SK-N-SH (cell line): ENCODE measurements around the gene TMEM95. TPM values are rescaled to one million over a fixed set of nuclear protein-coding genes. Genes with fewer than 3 reads are reported as not detected.

Experiments used
- CTCF ChIA-PET: fragments of 300-600, 350-600 bp; formaldehyde crosslinking; extraction: SDS; loops from one replicate; lab custom pipeline; 2021; lab: Yijun Ruan, JAX
- POLR2A ChIA-PET: fragments of 350-600 bp; sonication (Branson Sonifier 250); formaldehyde crosslinking; extraction: SDS; loops from one replicate; lab custom pipeline; 2020; ENCODE audit warnings: antibody characterized with exemption, inconsistent platforms; lab: Yijun Ruan, JAX
- DNase-seq: peaks from one replicate; pipeline ENCODE4 v3.0.0; 2012
- H2AFZ ChIP-seq: fragments of 200-600 bp; sonication (generic); 2 replicates; pipeline ENCODE4 v1.8.1; 2016; ENCODE audit warnings: antibody characterized with exemption, mild to moderate bottlenecking, low read depth
- H3F3A ChIP-seq: fragments of 200-600 bp; sonication (generic); replicated peaks from 2 replicates; pipeline ENCODE3; 2016; ENCODE audit warnings: antibody characterized with exemption, mild to moderate bottlenecking; ENCODE audit not compliant: insufficient read depth
- H3K27ac ChIP-seq, 2 experiments: fragments of 200-500 bp in 1 of 2; fragments of 200-600 bp in 1 of 2; sonication (Bioruptor generic) in 1 of 2; sonication (generic), shearing (Covaris generic) in 1 of 2; 2 replicates each; pipeline versions ENCODE4 v1.5.1 to v1.6.1; 2014 to 2016; ENCODE audit warnings: low read depth in 2 of 2, inconsistent platforms in 1 of 2, low read length in 1 of 2, mild to moderate bottlenecking in 1 of 2, mixed read lengths in 1 of 2
- H3K27me3 ChIP-seq: fragments of 200-600 bp; sonication (generic), shearing (Covaris generic); 2 replicates; pipeline ENCODE4 v1.6.1; 2016; ENCODE audit warnings: mixed run types; ENCODE audit not compliant: insufficient read depth
- H3K36me3 ChIP-seq, 2 experiments: fragments of 200-500 bp in 1 of 2; fragments of 200-600 bp in 1 of 2; sonication (Bioruptor generic) in 1 of 2; sonication (generic) in 1 of 2; replicated peaks in 1 of 2; 2 replicates each; pipeline versions ENCODE3 to v1.5.1; 2014 to 2016; ENCODE audit warnings: low read length in 1 of 2, mild to moderate bottlenecking in 1 of 2; ENCODE audit not compliant: insufficient read depth in 2 of 2, control insufficient read depth in 1 of 2
- H3K4me1 ChIP-seq, 2 experiments: fragments of 200-500 bp in 1 of 2; fragments of 200-600 bp in 1 of 2; sonication (Bioruptor generic) in 1 of 2; sonication (generic), shearing (Covaris generic) in 1 of 2; 2 replicates each; pipeline versions ENCODE4 v1.5.1 to v1.6.1; 2014 to 2016; ENCODE audit warnings: low read depth in 1 of 2, low read length in 1 of 2, mixed run types in 1 of 2; ENCODE audit not compliant: insufficient read depth in 2 of 2, control insufficient read depth in 1 of 2
- H3K4me2 ChIP-seq: fragments of 200-600 bp; sonication (generic), shearing (Covaris generic); 2 replicates; pipeline ENCODE4 v1.6.1; 2017; ENCODE audit warnings: mixed run types
- H3K4me3 ChIP-seq, 2 experiments: fragments of 200-500 bp in 1 of 2; fragments of 200-600 bp in 1 of 2; sonication (Bioruptor generic) in 1 of 2; sonication (generic), shearing (Covaris generic) in 1 of 2; 2 replicates each; pipeline versions ENCODE4 v1.5.1 to v1.8.1; 2014 to 2016; ENCODE audit warnings: low read depth in 2 of 2, inconsistent platforms in 1 of 2, low read length in 1 of 2, mild to moderate bottlenecking in 1 of 2, mixed read lengths in 1 of 2, moderate library complexity in 1 of 2
- H3K79me2 ChIP-seq: fragments of 200-600 bp; sonication (generic); 2 replicates; pipeline ENCODE4 v1.8.1; 2017; ENCODE audit warnings: mild to moderate bottlenecking; ENCODE audit not compliant: insufficient read depth
- H3K9ac ChIP-seq: fragments of 200-600 bp; sonication (generic); 2 replicates; pipeline ENCODE4 v1.6.1; 2017; ENCODE audit warnings: mixed run types
- H3K9me2 ChIP-seq: fragments of 200-600 bp; sonication (generic); 2 replicates; pipeline ENCODE4 v1.6.1; 2017; ENCODE audit warnings: mixed run types
- H3K9me3 ChIP-seq: fragments of 200-600 bp; sonication (generic); 2 replicates; pipeline ENCODE4 v1.6.1; 2017; ENCODE audit warnings: mixed run types, mild to moderate bottlenecking, moderate library complexity
- H4K20me1 ChIP-seq: fragments of 200-600 bp; sonication (generic); 2 replicates; pipeline ENCODE4 v1.6.1; 2017; ENCODE audit warnings: mild to moderate bottlenecking, mixed run types; ENCODE audit not compliant: insufficient read depth
- CHD2 ChIP-seq: fragments of 150-350 bp; IDR thresholded peaks from 2 replicates; pipeline ENCODE4 v1.6.1; 2018; ENCODE audit warnings: low read length; ENCODE audit not compliant: partially characterized antibody
- ELF1 ChIP-seq: IDR thresholded peaks from 2 replicates; pipeline ENCODE4 v1.4.0; 2012
- EP300 ChIP-seq, 2 experiments: IDR thresholded peaks; 2 replicates each; pipeline versions ENCODE4 v1.4.0 to v1.6.1; 2012; ENCODE audit warnings: borderline replicate concordance in 1 of 2, low read depth in 1 of 2, low read length in 1 of 2
- EZH2phosphoT487 ChIP-seq: fragments of 200-600 bp; sonication (generic); IDR thresholded peaks from 2 replicates; pipeline ENCODE4 v1.6.1; 2017; ENCODE audit warnings: low read depth, mixed run types, mild to moderate bottlenecking, antibody characterized with exemption, moderate library complexity, borderline replicate concordance
- FOSL2 ChIP-seq: IDR thresholded peaks from 2 replicates; pipeline ENCODE4 v1.4.0; 2012; ENCODE audit warnings: low read depth, mild to moderate bottlenecking, moderate library complexity, borderline replicate concordance
- FOXJ3 ChIP-seq: sonication (generic); formaldehyde crosslinking; IDR thresholded peaks from 2 replicates; pipeline ENCODE4 v1.5.1; 2020; ENCODE audit warnings: mild to moderate bottlenecking, missing genetic modification reagents
- FOXM1 ChIP-seq: IDR thresholded peaks from 2 replicates; pipeline ENCODE4 v1.4.0; 2012; ENCODE audit warnings: low read depth, mild to moderate bottlenecking
- GABPA ChIP-seq: IDR thresholded peaks from 2 replicates; pipeline ENCODE4 v1.4.0; 2012; ENCODE audit warnings: low read depth, mild to moderate bottlenecking
- GATA2 ChIP-seq: sonication (generic); formaldehyde crosslinking; IDR thresholded peaks from 2 replicates; pipeline ENCODE4 v1.5.0; 2020; ENCODE audit warnings: mild to moderate bottlenecking, missing genetic modification reagents
- NFIC ChIP-seq: IDR thresholded peaks from 2 replicates; pipeline ENCODE4 v1.4.0; 2012; ENCODE audit warnings: borderline replicate concordance
- RFX5 ChIP-seq: IDR thresholded peaks from 2 replicates; pipeline ENCODE4 v1.6.1; 2012; ENCODE audit warnings: mild to moderate bottlenecking, improper control_type of control experiment, low read length
- RXRA ChIP-seq: IDR thresholded peaks from 2 replicates; pipeline ENCODE4 v1.4.0; 2012; ENCODE audit warnings: low read depth, mild to moderate bottlenecking, borderline replicate concordance
- TAF1 ChIP-seq: IDR thresholded peaks from 2 replicates; pipeline ENCODE4 v1.6.1; 2012; ENCODE audit warnings: low read depth, mild to moderate bottlenecking, low read length, moderate library complexity, borderline replicate concordance
- WGBS: methylation state at CpG from one replicate; pipeline ENCODE4 v1.1.6; 2017; ENCODE audit warnings: low lambda C conversion rate; 5-methylcytosine and 5-hydroxymethylcytosine counted together
- polyA plus RNA-seq, 3 experiments: library from polyadenylated mRNA; depleted of rRNA; stranded (reverse); fragments of >200 nt; gene quantifications; 2 replicates each; pipeline ENCODE4 v1.2.3, GENCODE V29; 2012
- TF ChIP-seq, protein P1 (sequence below): IDR thresholded peaks from 2 replicates; pipeline ENCODE4 v1.6.1; 2012; ENCODE audit warnings: mild to moderate bottlenecking, low read depth, low read length, moderate library complexity
- TF ChIP-seq, protein P2 (sequence below): fragments of 150-350 bp; IDR thresholded peaks from 2 replicates; pipeline ENCODE4 v1.6.1; 2017; ENCODE audit warnings: antibody characterized with exemption, low read length, low read depth, borderline replicate concordance

Gene TMEM95
- polyA plus RNA-seq, 1 of the 3 experiments (the other 2 are of a cell fraction) = not detected

DNA sequence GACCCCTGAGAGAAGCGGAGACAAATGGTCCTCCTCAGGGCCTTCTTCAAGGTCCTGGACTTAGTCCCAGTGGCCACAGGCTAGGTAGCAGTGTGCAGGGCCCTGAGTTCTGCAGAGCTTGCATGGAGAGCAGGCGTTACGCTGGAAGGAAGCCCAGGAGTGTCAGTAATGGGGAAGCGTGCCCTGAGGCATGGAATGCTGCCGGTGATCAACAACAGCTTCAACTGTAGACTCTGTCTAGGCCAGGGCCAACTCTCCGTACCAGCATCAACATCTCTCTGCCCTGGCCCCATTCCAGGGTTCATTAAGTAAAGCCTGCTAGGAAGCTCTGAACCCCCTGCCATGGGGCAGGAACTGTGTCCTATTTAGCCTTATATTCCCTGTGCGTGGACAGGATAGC lies 25.4 kb downstream of the TMEM95 start:
- Histone ChIP-seq H3K27ac (no peak overlapping the region), H3K79me2 (no peaks in the 10 kb centered on the region), H3K4me1 (peaks cover 0 to 32% of the 10 kb centered on the region in 2 experiments; a peak in 2 of 4 replicates), H3K36me3 (no peaks in the 10 kb centered on the region), H3K27me3 (peaks cover 8% of the 10 kb centered on the region; the same call in 1 of the 2 replicates), H3K4me3 (no peak overlapping the region), H2AFZ (no peak overlapping the region), H3K9me2 (no peaks in the 10 kb centered on the region), H3K9ac (no peak overlapping the region), H3K9me3 (no peaks in the 10 kb centered on the region), H3K4me2 (peak overlapping the region; percentile 37; the same call in 1 of the 2 replicates), H4K20me1 (no peaks in the 10 kb centered on the region), H3F3A (no peaks in the 10 kb centered on the region)
- TF ChIP-seq GABPA = no peak
- no peak for TF ChIP-seq FOXM1
- no peak for TF ChIP-seq GATA2 (CRISPR knock-in tag)
- no peak for TF ChIP-seq NFIC
- ChIA-PET POLR2A (interaction anchor here (0.6 to 1.2 kb wide), 4 partner anchors 23 to 333 kb away, joined by 3 to 4 read pairs (median 3); partner anchors contain the start of gene TMEM256), CTCF (interaction anchor here (1.1 to 1.3 kb wide), 5 partner anchors 9 to 180 kb away, joined by 3 to 11 read pairs (median 5); no protein-coding TSS in a partner anchor)
- 59% methylated on average over 7 of the region's 7 CpGs for WGBS
- peak; percentile 54 for DNase-seq

DNA sequence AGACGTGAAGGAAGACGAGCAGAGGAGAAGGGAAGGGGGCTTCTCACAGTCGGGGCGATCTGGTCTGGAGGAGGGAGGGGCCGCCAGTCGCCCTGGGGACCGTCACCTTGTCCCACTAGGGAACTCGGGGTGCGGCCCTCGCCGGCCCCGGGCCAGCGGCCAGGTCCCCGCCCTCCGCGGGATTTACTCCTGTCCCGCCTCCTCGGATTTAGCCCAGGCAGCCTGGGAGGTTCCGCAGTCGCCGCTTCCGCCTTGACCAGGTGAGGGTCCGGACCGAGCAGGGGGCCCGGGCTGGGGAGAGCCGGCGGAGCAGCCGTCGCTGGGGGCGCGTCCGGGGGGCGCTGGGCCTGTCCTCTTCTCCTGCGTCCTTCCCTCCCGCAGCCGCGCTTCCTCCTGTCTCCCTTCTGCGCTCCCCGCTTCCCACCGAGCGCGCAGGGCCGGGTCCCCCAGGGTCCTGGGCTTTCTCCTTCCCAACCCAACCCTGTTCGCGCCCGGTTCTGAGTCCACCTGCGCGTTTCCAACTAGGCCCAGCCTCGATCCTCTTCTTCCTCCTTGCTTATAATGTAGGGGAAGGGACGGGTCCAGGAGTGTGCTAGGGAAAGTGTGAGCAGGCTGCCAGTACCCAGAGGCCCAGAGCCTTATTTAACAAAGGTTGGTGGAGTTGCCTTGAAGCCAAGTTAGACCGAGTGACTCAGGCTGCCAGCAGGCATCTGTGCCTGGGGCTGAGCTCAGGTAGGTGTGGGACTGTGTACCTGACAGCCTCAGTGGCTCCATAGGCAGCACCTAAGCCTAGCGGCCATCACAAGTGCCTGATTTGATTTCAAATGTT lies 26.1 kb downstream of the TMEM95 start, which contains the start of gene TNK1:
TNK1 (plus strand) TSS at position 235 of the 829 bp plus-strand sequence. CDS start 1,838 bp downstream, outside the sequence.
- H4K20me1 ChIP-seq = no peaks in the 10 kb centered on the region
- H3K4me1 ChIP-seq = peaks cover 0 to 32% of the 10 kb centered on the region in 2 experiments; a peak in 2 of 4 replicates
- POLR2A ChIA-PET = interaction anchor here (0.6 to 1.2 kb wide), 4 partner anchors 9 to 160 kb away, joined by 3 to 4 read pairs (median 3); partner anchors contain the start of gene TMEM256
- H3F3A ChIP-seq = no peaks in the 10 kb centered on the region
- no peaks in the 10 kb centered on the region for H3K9me2 ChIP-seq
- TF ChIP-seq ELF1 = no peak
- TF ChIP-seq FOSL2 = no peak
- no peak for TF ChIP-seq CHD2
- TF ChIP-seq EZH2phosphoT487 = no peak
- TF ChIP-seq GATA2 (CRISPR knock-in tag) = no peak
- TF ChIP-seq FOXJ3 = no peak
- no peak for TF ChIP-seq TAF1
- TF ChIP-seq EP300 (IDR thresholded peaks at IDR 0.05; ENCODE audit: borderline replicate concordance in 1 of 2, low read depth in 1 of 2, low read length in 1 of 2) = no peak
- TF ChIP-seq RXRA = no peak
- TF ChIP-seq, protein P1, sequence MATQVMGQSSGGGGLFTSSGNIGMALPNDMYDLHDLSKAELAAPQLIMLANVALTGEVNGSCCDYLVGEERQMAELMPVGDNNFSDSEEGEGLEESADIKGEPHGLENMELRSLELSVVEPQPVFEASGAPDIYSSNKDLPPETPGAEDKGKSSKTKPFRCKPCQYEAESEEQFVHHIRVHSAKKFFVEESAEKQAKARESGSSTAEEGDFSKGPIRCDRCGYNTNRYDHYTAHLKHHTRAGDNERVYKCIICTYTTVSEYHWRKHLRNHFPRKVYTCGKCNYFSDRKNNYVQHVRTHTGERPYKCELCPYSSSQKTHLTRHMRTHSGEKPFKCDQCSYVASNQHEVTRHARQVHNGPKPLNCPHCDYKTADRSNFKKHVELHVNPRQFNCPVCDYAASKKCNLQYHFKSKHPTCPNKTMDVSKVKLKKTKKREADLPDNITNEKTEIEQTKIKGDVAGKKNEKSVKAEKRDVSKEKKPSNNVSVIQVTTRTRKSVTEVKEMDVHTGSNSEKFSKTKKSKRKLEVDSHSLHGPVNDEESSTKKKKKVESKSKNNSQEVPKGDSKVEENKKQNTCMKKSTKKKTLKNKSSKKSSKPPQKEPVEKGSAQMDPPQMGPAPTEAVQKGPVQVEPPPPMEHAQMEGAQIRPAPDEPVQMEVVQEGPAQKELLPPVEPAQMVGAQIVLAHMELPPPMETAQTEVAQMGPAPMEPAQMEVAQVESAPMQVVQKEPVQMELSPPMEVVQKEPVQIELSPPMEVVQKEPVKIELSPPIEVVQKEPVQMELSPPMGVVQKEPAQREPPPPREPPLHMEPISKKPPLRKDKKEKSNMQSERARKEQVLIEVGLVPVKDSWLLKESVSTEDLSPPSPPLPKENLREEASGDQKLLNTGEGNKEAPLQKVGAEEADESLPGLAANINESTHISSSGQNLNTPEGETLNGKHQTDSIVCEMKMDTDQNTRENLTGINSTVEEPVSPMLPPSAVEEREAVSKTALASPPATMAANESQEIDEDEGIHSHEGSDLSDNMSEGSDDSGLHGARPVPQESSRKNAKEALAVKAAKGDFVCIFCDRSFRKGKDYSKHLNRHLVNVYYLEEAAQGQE = no peak
- no peak for TF ChIP-seq RFX5
- TF ChIP-seq, protein P2, sequence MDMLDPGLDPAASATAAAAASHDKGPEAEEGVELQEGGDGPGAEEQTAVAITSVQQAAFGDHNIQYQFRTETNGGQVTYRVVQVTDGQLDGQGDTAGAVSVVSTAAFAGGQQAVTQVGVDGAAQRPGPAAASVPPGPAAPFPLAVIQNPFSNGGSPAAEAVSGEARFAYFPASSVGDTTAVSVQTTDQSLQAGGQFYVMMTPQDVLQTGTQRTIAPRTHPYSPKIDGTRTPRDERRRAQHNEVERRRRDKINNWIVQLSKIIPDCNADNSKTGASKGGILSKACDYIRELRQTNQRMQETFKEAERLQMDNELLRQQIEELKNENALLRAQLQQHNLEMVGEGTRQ = no peak
- H3K9ac ChIP-seq = no peak within 1 kb of the TSS
- CTCF ChIA-PET = interaction anchor here (0.8 to 1.3 kb wide), 6 partner anchors 9 to 208 kb away, joined by 3 to 11 read pairs (median 4); no protein-coding TSS in a partner anchor
- H3K9me3 ChIP-seq = no peaks in the 10 kb centered on the region
- H3K27me3 ChIP-seq = peaks cover 8% of the 10 kb centered on the region; the same call in 1 of the 2 replicates
- no peak within 1 kb of the TSS for H2AFZ ChIP-seq
- no peak within 1 kb of the TSS for H3K27ac ChIP-seq
- H3K4me2 ChIP-seq = peak within 1 kb of the TSS; percentile 37
- no peaks in the 10 kb centered on the region for H3K79me2 ChIP-seq
- no peaks in the 10 kb centered on the region for H3K36me3 ChIP-seq
- DNase-seq = peak; percentile 64
- peak within 1 kb of the TSS in 1 of 2 experiments; percentile 32; a peak in 2 of 4 replicates for H3K4me3 ChIP-seq
- 44% methylated on average over 20 of the region's 52 CpGs for WGBS
